ENCODE results near the gene PANK1.

PANK1 gene

GRCh38 chr10:89615112-89615511 is 29.9 kb downstream of the PANK1 start:
- Histone ChIP-seq H3K4me3 (replicated peaks; ENCODE audit: insufficient read depth, low read length) (no peak overlapping the region), H3K27me3 (ENCODE audit: insufficient read depth, poor library complexity, severe bottlenecking) (no peaks in the 10 kb centered on the region), H3K27ac (replicated peaks) (no peak overlapping the region)
- no peak for DNase-seq (ENCODE audit: low read depth in 1 of 2, low spot score in 1 of 2)
- TF ChIP-seq POLR2AphosphoS5 (IDR thresholded peaks at IDR 0.05; ENCODE audit: low read depth) (no peak), CTCF (IDR thresholded peaks at IDR 0.05; ENCODE audit: insufficient read depth, low read length) (no peak), GABPA (IDR thresholded peaks at IDR 0.05; ENCODE audit: low read depth) (no peak), SPI1 (IDR thresholded peaks at IDR 0.05; ENCODE audit: borderline replicate concordance, low read depth) (no peak)
- TF ChIP-seq, protein P1, sequence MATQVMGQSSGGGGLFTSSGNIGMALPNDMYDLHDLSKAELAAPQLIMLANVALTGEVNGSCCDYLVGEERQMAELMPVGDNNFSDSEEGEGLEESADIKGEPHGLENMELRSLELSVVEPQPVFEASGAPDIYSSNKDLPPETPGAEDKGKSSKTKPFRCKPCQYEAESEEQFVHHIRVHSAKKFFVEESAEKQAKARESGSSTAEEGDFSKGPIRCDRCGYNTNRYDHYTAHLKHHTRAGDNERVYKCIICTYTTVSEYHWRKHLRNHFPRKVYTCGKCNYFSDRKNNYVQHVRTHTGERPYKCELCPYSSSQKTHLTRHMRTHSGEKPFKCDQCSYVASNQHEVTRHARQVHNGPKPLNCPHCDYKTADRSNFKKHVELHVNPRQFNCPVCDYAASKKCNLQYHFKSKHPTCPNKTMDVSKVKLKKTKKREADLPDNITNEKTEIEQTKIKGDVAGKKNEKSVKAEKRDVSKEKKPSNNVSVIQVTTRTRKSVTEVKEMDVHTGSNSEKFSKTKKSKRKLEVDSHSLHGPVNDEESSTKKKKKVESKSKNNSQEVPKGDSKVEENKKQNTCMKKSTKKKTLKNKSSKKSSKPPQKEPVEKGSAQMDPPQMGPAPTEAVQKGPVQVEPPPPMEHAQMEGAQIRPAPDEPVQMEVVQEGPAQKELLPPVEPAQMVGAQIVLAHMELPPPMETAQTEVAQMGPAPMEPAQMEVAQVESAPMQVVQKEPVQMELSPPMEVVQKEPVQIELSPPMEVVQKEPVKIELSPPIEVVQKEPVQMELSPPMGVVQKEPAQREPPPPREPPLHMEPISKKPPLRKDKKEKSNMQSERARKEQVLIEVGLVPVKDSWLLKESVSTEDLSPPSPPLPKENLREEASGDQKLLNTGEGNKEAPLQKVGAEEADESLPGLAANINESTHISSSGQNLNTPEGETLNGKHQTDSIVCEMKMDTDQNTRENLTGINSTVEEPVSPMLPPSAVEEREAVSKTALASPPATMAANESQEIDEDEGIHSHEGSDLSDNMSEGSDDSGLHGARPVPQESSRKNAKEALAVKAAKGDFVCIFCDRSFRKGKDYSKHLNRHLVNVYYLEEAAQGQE (IDR thresholded peaks at IDR 0.05; ENCODE audit: insufficient replicate concordance, low read depth): no peak

DNA sequence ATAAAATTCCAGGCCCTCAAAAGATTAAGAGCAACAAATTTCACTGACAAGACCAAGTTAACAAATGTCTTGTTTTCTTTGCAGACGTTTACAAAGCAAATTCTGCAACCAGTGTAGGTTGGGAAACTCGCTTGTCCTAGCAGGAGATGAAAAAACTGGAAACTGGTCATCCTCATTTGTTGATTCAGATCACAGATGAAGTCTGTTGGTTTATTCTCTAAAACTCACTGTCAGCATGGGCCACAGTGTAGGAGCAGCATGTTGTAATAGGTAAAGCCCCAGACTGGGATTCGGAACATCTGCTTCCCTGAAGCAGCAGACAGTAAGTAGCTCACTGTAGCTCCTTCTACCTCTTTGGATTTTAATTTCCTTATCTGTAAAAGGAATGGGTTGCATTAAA is 31.5 kb downstream of the PANK1 start:
- no peak for TF ChIP-seq SPI1 (IDR thresholded peaks at IDR 0.05; ENCODE audit: borderline replicate concordance, low read depth)
- no peak for TF ChIP-seq POLR2AphosphoS5 (IDR thresholded peaks at IDR 0.05; ENCODE audit: low read depth)
- TF ChIP-seq, protein P1 (IDR thresholded peaks at IDR 0.05; ENCODE audit: insufficient replicate concordance, low read depth): no peak
- no peak for TF ChIP-seq CTCF (IDR thresholded peaks at IDR 0.05; ENCODE audit: insufficient read depth, low read length)
- TF ChIP-seq GABPA (IDR thresholded peaks at IDR 0.05; ENCODE audit: low read depth): no peak
- DNase-seq (ENCODE audit: low read depth in 1 of 2, low spot score in 1 of 2): no peak
- Histone ChIP-seq H3K27me3 (ENCODE audit: insufficient read depth, poor library complexity, severe bottlenecking) (no peaks in the 10 kb centered on the region), H3K4me3 (replicated peaks; ENCODE audit: insufficient read depth, low read length) (no peak overlapping the region), H3K27ac (replicated peaks) (no peak overlapping the region)

DNA sequence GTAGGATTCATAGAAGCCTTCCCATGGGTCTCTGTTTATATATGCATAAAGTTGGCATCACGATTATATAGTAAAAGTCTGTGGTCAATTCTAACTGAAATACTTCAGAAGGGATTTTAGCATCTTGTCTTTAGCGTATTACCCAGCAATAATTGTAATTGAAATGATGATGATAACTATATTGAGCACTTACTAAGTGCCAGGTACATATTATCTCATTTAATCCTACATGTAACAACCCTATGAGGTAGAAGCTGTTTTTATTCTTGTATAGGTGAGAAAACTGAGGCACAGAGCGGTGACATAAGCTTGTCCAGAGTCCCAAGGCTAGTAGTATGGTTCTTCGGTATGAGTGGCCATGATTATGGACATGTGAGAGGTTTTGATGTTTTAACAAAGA is 33.8 kb downstream of the PANK1 start:
- Histone ChIP-seq H3K27ac (replicated peaks) (no peak overlapping the region), H3K4me3 (replicated peaks; ENCODE audit: insufficient read depth, low read length) (no peak overlapping the region), H3K27me3 (ENCODE audit: insufficient read depth, poor library complexity, severe bottlenecking) (no peaks in the 10 kb centered on the region)
- DNase-seq (ENCODE audit: low read depth in 1 of 2, low spot score in 1 of 2): no peak
- no peak for TF ChIP-seq SPI1 (IDR thresholded peaks at IDR 0.05; ENCODE audit: borderline replicate concordance, low read depth)
- no peak for TF ChIP-seq POLR2AphosphoS5 (IDR thresholded peaks at IDR 0.05; ENCODE audit: low read depth)
- TF ChIP-seq GABPA (IDR thresholded peaks at IDR 0.05; ENCODE audit: low read depth): no peak
- TF ChIP-seq CTCF (IDR thresholded peaks at IDR 0.05; ENCODE audit: insufficient read depth, low read length): no peak
- TF ChIP-seq, protein P1 (IDR thresholded peaks at IDR 0.05; ENCODE audit: insufficient replicate concordance, low read depth): no peak
